Suprapubic skin (tissue), 4 donors: ENCODE measurements around the gene FGD5. TPM values are rescaled to one million over a fixed set of nuclear protein-coding genes. Genes with fewer than 3 reads are reported as not detected.
"Not testable (repeated sequence)": the region's sequence is repeated elsewhere in the genome, so short reads cannot be mapped to it uniquely, and the experiment has no call there.

Experiments
- DNase-seq, 2 donors: peaks; one replicate each; pipeline ENCODE4 v3.0.0-alpha.2; 2019; ENCODE audit warnings: low spot score in 2 of 2
- H3K27ac ChIP-seq: fragments of 200-600 bp; sonication (generic); one replicate; pipeline ENCODE4 v1.5.1; 2019
- H3K27me3 ChIP-seq: fragments of 200-600 bp; sonication (generic); one replicate; pipeline ENCODE4 v1.5.1; 2019
- H3K36me3 ChIP-seq: fragments of 200-600 bp; sonication (generic); one replicate; pipeline ENCODE4 v1.5.1; 2019
- H3K4me1 ChIP-seq: fragments of 200-600 bp; sonication (generic); one replicate; pipeline ENCODE4 v1.5.1; 2019
- H3K4me3 ChIP-seq: fragments of 200-600 bp; sonication (generic); one replicate; pipeline ENCODE4 v1.5.1; 2019; ENCODE audit warnings: mild to moderate bottlenecking
- H3K9me3 ChIP-seq: fragments of 200-600 bp; sonication (generic); one replicate; pipeline ENCODE4 v1.5.1; 2019
- EP300 ChIP-seq: sonication (generic); formaldehyde crosslinking; IDR thresholded peaks from one replicate; pipeline ENCODE4 v1.6.1; 2017; ENCODE audit warnings: antibody characterized with exemption
- POLR2A ChIP-seq, 2 donors: fragments of 450-650 bp; IDR thresholded peaks; one replicate each; pipeline ENCODE4 v1.6.1; 2017; ENCODE audit warnings: antibody characterized with exemption in 2 of 2, mild to moderate bottlenecking in 2 of 2, moderate library complexity in 2 of 2
- POLR2AphosphoS5 ChIP-seq, 3 donors: sonication (generic); formaldehyde crosslinking; IDR thresholded peaks; one replicate each; pipeline ENCODE4 v1.6.1; 2017; ENCODE audit warnings: antibody characterized with exemption in 3 of 3
- WGBS: methylation state at CpG from one replicate; pipeline ENCODE4 v1.1.5; 2018; 5-methylcytosine and 5-hydroxymethylcytosine counted together
- total RNA-seq, 4 donors: library from RNA; depleted of rRNA; stranded (reverse); fragments of >200 nt; gene quantifications; one replicate each; pipeline ENCODE4 v1.1.0, GENCODE V29; 2016
- TF ChIP-seq, protein P1 (sequence below), 2 donors: fragments of 200-600 bp in 1 of 2; fragments of 450-650 bp in 1 of 2; sonication (generic) in 1 of 2; IDR thresholded peaks; one replicate each; pipeline ENCODE4 v1.5.1; 2016 to 2019; ENCODE audit warnings: antibody characterized with exemption in 2 of 2, mild to moderate bottlenecking in 1 of 2, moderate library complexity in 1 of 2

Gene FGD5
- total RNA-seq, 4 donors from 2014 or later = 2.8 to 15.5 (median 7.1) TPM

DNA sequence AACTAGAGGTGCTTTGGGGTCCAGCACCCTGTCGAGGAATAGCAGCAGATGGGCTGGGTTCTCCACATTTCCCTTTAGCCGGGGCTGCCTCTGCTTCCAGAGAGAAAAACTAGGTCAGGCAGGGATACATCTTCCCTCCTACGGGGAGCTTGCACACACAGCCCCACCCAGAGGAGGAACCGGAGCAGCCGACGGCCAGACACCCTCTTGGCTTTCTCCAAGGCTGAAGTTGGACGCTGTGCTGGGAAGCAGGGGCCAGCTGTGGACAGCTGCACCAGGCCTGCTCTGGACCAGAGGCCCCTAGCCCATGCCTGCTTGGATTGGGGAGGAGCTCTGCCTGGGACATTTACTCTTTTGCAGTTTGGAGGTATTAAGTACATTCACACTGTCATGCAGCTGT lies 84.0 kb downstream of the FGD5 start:
- H3K36me3 ChIP-seq = peaks cover 8% of the 10 kb centered on the region
- peaks cover 6% of the 10 kb centered on the region for H3K4me1 ChIP-seq
- DNase-seq = no peak
- H3K27me3 ChIP-seq = no peaks in the 10 kb centered on the region
- H3K27ac ChIP-seq = no peak overlapping the region
- H3K4me3 ChIP-seq = no peak overlapping the region
- TF ChIP-seq POLR2A (IDR thresholded peaks at IDR 0.05) (no peak), POLR2AphosphoS5 (IDR thresholded peaks at IDR 0.05) (no peak), EP300 (no peak)
- TF ChIP-seq, protein P1, sequence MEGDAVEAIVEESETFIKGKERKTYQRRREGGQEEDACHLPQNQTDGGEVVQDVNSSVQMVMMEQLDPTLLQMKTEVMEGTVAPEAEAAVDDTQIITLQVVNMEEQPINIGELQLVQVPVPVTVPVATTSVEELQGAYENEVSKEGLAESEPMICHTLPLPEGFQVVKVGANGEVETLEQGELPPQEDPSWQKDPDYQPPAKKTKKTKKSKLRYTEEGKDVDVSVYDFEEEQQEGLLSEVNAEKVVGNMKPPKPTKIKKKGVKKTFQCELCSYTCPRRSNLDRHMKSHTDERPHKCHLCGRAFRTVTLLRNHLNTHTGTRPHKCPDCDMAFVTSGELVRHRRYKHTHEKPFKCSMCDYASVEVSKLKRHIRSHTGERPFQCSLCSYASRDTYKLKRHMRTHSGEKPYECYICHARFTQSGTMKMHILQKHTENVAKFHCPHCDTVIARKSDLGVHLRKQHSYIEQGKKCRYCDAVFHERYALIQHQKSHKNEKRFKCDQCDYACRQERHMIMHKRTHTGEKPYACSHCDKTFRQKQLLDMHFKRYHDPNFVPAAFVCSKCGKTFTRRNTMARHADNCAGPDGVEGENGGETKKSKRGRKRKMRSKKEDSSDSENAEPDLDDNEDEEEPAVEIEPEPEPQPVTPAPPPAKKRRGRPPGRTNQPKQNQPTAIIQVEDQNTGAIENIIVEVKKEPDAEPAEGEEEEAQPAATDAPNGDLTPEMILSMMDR (IDR thresholded peaks at IDR 0.05) = no peak
- no peaks in the 10 kb centered on the region for H3K9me3 ChIP-seq
- WGBS = 19% methylated on average over 7 of the region's 7 CpGs

DNA sequence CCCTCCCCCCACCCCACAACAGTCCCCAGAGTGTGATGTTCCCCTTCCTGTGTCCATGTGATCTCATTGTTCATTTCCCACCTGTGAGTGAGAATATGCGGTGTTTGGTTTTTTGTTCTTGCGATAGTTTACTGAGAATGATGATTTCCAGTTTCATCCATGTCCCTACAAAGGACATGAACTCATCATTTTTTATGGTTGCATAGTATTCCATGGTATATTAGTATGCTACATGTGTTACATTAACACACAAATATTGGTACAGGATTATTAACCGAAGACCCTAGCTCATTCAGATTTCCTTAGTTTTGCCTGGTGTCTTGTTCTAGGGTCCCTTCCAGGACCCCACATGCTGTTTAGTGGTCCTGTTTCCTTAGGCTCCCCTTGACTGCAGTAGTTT lies 84.7 kb downstream of the FGD5 start:
- not testable (repeated sequence) for H3K9me3 ChIP-seq, H3K27ac ChIP-seq, H3K4me1 ChIP-seq, DNase-seq, H3K36me3 ChIP-seq, H3K27me3 ChIP-seq, H3K4me3 ChIP-seq
- WGBS = 89% methylated on average over 3 of the region's 3 CpGs

DNA sequence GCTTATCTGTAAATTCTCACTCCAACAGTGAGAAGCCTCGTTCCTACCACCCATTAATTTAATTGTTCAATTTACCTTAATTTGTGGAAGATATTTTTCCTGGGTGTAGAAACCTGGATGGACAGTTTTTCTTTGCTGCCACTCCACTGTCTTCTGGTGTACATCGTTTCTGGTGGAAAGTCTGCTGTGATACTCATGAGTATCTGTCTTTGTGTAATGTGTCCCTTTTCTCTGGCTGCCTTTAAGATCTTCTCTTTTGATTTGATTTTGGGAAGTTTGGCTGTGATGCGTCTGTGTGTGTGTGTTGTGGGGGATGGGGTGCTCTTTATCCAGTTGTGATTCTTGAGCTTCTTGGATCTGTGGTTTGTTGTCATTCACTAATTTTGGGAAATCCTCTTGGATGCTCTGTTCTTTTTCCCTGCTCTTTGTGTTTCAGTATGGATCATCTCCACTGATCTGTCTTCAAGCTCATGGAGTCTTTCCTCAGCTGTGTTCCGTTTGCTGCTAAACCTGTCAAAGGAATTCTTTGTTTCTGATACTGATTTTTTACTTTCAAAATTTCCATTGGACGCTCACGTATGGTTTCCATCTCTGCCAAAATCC lies 86.4 kb downstream of the FGD5 start:
- 97% methylated on average over 6 of the region's 6 CpGs for WGBS
- peaks cover 8% of the 10 kb centered on the region for H3K36me3 ChIP-seq
- H3K4me1 ChIP-seq = peaks cover 6% of the 10 kb centered on the region
- no peaks in the 10 kb centered on the region for H3K9me3 ChIP-seq
- no peaks in the 10 kb centered on the region for H3K27me3 ChIP-seq
- H3K4me3 ChIP-seq = no peak overlapping the region
- TF ChIP-seq POLR2A (IDR thresholded peaks at IDR 0.05) (no peak), POLR2AphosphoS5 (IDR thresholded peaks at IDR 0.05) (no peak), EP300 (no peak)
- TF ChIP-seq, protein P1 (IDR thresholded peaks at IDR 0.05) = no peak
- DNase-seq = no peak
- H3K27ac ChIP-seq = no peak overlapping the region

DNA sequence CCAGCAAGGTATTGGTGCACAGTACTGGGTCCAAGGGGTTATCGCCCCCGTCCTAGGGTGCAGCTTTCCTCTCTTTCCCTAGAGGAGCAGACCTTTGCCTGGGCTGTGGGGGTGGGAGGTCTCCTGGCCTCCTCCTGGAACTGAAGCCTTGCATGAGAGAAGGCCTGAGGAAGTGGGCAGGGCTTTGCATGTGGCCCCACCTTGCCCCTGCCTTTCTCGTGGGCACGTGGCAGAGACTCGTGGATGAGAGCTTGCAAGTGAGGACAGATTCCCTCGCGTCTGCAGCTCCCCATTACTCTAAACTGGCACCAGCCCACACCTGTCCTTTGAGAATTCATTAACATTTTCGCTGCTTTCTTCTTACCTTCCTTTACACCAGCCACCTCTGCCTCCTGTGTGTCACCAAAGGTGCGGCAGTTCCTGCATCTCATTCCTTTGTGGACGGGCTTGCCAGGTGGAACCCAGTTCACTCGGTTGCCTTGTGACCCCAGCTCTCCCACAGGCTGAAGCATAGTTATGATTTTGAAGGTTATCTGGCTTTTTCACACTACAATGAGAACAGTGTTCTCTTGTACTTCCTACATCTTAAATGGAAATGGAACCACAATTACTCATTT lies 87.7 kb downstream of the FGD5 start:
- Histone ChIP-seq H3K9me3 (no peaks in the 10 kb centered on the region), H3K4me3 (no peak overlapping the region), H3K27ac (no peak overlapping the region), H3K4me1 (peaks cover 6% of the 10 kb centered on the region), H3K27me3 (no peaks in the 10 kb centered on the region), H3K36me3 (peaks cover 10% of the 10 kb centered on the region)
- DNase-seq = peak in 1 of 2 donors; percentile 50
- TF ChIP-seq EP300 (no peak), POLR2A (IDR thresholded peaks at IDR 0.05) (no peak), POLR2AphosphoS5 (IDR thresholded peaks at IDR 0.05) (no peak)
- TF ChIP-seq, protein P1 (IDR thresholded peaks at IDR 0.05) = no peak
- 48% methylated on average over 9 of the region's 11 CpGs for WGBS

DNA sequence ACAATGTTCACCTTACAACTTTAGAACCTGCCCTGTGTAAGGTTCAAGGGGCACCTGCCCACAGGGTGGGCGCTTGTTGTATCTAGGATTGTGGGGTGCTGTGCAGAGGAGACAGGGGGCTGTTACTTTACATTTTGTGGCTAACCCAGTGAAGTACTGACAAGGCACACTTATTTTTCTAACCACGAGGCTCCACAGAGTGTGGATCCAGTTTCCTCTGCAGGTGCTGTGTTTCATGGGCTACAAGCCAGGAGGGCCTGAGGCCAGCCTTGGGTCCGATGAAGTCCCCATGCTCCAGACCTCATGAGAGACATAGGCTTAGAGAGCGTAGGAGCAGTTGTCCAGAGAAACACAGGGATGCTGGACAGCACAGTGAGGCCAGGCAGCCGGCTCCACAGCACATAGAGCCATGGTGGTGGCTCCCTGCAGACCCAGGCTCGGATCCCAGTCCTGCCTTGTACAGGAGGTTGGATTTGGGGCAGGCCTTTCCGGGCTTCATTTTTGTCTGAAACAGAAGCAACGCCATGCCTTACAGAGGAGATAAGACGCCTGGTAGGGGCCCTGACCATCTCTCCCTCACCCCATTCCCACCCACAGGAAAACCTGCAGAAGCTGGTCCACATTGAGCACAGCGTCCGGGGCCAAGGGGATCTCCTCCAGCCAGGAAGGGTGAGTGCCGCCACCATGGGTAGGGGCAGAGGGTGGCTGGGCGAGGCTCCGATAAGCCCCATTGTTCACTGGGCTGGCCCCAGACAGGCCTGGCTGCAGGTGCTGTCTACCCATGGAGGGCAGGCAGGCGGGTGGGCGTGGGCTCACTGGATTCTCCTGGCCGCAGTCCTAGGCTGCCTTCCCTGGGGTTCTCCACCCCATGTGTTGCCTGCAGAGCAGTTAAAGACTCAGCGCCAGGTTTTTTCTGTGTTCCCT lies 88.5 kb downstream of the FGD5 start:
- H3K9me3 ChIP-seq = no peaks in the 10 kb centered on the region
- H3K4me1 ChIP-seq = peaks cover 5% of the 10 kb centered on the region
- peaks cover 10% of the 10 kb centered on the region for H3K36me3 ChIP-seq
- 63% methylated on average over 8 of the region's 18 CpGs for WGBS
- H3K27ac ChIP-seq = no peak overlapping the region
- peak; percentile 50 to 71 for DNase-seq
- TF ChIP-seq POLR2AphosphoS5 (IDR thresholded peaks at IDR 0.05) = no peak
- TF ChIP-seq, protein P1 (IDR thresholded peaks at IDR 0.05) = no peak
- no peak for TF ChIP-seq POLR2A (IDR thresholded peaks at IDR 0.05)
- no peak for TF ChIP-seq EP300
- no peak overlapping the region for H3K4me3 ChIP-seq
- H3K27me3 ChIP-seq = no peaks in the 10 kb centered on the region
